ENCODE data around the gene SESN1. TPM values are rescaled to one million over a fixed set of nuclear protein-coding genes. Genes with fewer than 3 reads are reported as not detected.
"Not testable (repeated sequence)": the region's sequence is repeated elsewhere in the genome, so short reads cannot be mapped to it uniquely, and the experiment has no call there.

The SESN1 gene
- polyA plus RNA-seq (2012; ENCODE audit: missing spikeins) = 8.2 TPM

DNA sequence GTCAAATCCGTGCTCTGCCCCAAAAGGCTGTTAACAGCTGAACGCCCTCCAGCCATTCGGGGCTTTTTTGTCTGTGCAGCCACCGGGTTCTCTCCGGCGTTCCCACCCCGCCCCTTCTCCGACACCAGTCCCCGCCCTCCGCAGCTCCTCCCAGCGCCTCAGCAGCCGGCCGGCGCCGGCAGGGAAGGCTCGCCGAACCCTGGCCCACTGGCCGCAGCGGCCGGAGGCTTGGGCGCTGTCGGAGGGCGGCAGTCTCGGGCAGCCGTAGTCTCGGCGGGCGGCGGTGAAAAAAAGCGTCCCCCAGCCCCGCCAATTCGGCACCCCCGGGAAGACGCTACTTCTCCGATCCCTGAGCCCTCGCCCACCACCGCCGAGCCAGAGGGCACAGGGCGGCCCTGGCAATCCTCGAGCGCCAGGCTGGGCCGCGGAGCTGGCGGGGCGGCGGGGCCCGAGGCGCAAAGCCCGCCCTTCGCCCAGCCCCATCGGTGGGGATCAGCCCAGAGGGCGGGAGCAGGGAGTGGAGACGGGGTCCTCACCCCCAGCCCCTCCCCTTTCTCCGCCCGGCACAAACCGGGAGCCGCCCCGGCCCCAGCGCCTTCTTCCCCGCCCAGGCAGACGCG, at the start of gene SESN1:
TSS of gene SESN1 (minus strand) at position 431 of the 620 bp plus-strand sequence. CDS start 773 bp downstream, outside the sequence.
- peak; percentile 87 for FAIRE-seq
- peak; percentile 69 for DNase-seq (ENCODE audit: insufficient read length)
- TF ChIP-seq POLR2AphosphoS5 (IDR thresholded peaks at IDR 0.05; ENCODE audit: low read depth, low read length) (no peak), TAF1 (IDR thresholded peaks at IDR 0.05; ENCODE audit: borderline replicate concordance, low read depth, low read length) (no peak), POLR2A (IDR thresholded peaks at IDR 0.05; ENCODE audit: low read depth, low read length) (peak; percentile 49; the same call in 1 of the 2 replicates)

DNA sequence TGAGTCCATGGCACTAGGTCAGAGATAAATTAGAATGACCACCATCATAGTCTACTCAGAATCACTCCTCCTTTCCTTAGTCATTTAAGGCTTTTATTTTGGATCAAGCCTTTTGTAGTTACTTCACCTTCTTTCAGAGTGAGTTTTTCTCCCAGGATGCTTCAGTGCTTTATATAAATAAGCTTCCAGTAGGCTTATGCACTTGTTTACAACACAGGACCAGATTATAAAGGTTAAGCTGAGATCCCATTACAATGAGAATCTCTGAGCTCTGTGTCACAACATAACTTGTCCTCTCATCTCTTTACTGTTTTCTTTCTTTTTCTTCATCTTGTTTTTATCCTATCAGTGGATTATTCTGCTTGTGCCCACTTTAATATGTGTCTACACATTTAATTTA, 48.5 kb upstream of the SESN1 start:
- FAIRE-seq = no peak
- no peak for TF ChIP-seq POLR2AphosphoS5 (IDR thresholded peaks at IDR 0.05; ENCODE audit: low read depth, low read length)
- no peak for TF ChIP-seq POLR2A (IDR thresholded peaks at IDR 0.05; ENCODE audit: low read depth, low read length)
- no peak for TF ChIP-seq TAF1 (IDR thresholded peaks at IDR 0.05; ENCODE audit: borderline replicate concordance, low read depth, low read length)
- DNase-seq (ENCODE audit: insufficient read length) = no peak

DNA sequence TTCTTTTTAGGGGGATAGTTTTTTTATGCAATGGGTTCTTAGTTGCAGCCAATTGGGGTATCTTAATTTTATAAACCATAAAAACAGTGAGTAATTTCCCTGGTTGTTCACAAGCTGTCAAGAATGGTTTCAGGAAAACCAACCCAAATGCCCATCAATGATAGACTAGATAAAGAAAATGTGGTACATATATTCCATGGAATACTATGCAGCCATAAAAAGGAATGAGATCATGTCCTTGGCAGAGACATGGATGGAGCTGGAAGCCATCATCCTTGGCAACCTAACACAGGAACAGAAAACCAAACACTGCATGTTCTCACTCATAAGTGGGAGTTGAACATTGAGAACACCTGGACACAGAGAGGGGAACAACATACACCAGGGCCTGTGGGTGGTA, 47.4 kb upstream of the SESN1 start:
- not testable (repeated sequence) for DNase-seq (ENCODE audit: insufficient read length); FAIRE-seq

DNA sequence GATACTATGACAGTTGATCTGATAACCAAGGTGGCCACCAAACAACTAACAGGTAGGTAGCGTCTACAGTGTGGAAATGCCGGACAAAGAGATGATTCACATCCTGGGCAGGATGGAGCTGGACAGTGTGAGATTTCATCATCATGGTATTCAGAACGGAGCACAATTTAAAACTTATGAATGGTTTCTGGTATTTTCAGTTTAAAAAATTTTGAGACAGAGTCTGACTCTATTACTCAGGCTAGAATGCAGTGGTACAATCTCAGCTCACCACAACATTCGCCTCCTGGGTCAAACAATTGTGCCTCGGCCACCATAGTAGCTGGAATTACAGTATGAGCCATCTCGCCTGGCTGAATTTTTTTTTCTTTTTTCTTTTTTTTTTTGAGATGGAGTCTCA, 44.5 kb upstream of the SESN1 start:
- DNase-seq (ENCODE audit: insufficient read length) (no peak), FAIRE-seq (no peak)
- TF ChIP-seq POLR2A (IDR thresholded peaks at IDR 0.05; ENCODE audit: low read depth, low read length) (no peak), POLR2AphosphoS5 (IDR thresholded peaks at IDR 0.05; ENCODE audit: low read depth, low read length) (no peak), TAF1 (IDR thresholded peaks at IDR 0.05; ENCODE audit: borderline replicate concordance, low read depth, low read length) (no peak)

DNA sequence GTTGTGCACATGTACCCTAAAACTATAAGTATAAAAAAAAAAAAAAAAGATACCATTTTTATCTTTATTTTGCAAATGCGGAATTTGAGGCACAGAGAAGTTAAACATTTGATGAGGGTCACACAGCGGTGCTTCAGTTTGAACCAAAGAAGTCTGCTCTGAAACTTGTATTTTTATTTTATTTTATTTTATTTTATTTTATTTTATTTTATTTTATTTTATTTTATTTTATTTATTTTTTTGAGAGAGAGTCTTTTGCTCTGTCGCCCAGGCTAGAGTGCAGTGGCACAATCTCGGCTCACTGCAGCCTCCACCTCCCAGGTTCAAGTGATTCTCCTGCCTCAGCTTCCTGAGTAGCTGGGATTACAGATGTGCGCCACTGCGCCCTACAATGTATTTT, 41.9 kb upstream of the SESN1 start:
- not testable (repeated sequence) for FAIRE-seq; DNase-seq (ENCODE audit: insufficient read length)

DNA sequence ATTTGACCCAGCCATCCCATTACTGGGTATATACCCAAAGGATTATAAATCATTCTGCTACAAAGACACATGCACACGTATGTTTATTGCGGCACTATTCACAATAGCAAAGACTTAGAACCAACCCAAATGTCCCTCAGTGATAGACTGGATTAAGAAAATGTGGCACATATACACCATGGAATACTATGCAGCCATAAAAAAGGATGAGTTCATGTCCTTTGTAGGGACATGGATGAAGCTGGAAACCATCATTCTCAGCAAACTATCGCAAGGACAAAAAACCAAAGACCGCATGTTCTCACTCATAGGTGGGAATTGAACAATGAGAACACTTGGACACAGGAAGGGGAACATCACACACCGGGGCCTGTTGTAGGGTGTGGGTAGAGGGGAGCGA, 41.4 kb upstream of the SESN1 start:
- not testable (repeated sequence) for DNase-seq (ENCODE audit: insufficient read length); FAIRE-seq

DNA sequence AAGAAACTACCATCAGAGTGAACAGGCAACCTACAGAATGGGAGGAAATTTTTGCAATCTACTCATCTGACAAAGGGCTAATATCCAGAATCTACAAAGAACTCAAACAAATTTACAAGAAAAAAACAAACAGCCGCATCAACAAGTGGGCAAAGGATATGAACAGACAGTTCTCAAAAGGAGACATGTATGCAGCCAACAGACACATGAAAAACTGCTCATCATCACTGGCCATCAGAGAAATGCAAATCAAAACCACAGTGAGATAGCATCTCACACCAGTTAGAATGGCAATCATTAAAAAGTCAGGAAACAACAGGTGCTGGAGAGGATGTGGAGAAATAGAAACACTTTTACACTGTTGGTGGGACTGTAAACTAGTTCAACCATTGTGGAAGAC, 41.0 kb upstream of the SESN1 start:
- not testable (repeated sequence) for FAIRE-seq

DNA sequence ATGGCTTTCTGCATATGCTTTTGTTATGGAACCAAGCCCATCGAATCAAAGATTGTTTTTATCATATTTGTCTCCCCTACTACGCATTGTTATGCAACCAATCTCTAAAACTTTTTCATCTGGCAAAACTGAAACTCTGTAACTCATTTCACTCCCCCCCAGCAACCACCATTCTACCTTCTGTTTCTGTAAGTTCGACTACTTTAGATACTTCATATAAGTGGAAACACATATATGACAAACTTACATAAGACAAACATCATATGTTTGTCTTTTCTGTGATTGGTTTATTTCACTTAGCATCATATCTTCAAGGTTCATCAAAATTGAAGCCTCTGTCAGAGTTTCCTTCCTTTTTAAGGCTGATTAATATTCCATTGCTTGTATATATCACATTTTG, 35.4 kb upstream of the SESN1 start:
- FAIRE-seq = no peak
- TF ChIP-seq TAF1 (IDR thresholded peaks at IDR 0.05; ENCODE audit: borderline replicate concordance, low read depth, low read length) = no peak
- TF ChIP-seq POLR2A (IDR thresholded peaks at IDR 0.05; ENCODE audit: low read depth, low read length) = no peak
- no peak for TF ChIP-seq POLR2AphosphoS5 (IDR thresholded peaks at IDR 0.05; ENCODE audit: low read depth, low read length)
- DNase-seq (ENCODE audit: insufficient read length) = no peak

More for the DNA sequence above, 41.0 kb upstream of the SESN1 start:
- not testable (repeated sequence) for DNase-seq (ENCODE audit: insufficient read length)

DNA sequence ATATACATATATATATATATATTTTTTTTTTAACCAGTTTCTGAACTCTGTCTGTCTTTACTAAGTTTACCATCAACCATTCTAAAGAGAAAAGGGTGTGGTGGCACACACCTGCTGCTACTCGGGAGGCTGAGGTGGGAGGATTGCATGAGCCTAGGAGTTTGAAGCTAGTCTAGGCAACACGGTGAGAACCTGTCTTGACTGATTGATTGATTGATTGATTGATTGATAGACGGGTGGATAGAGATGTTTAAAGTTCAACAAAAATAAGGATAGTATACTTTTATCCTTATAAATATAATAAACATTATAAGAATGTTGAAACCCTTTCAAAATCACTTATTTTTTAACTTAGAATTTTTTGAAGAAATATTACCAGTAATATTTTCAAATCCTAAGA, 30.9 kb upstream of the SESN1 start:
- TF ChIP-seq POLR2A (IDR thresholded peaks at IDR 0.05; ENCODE audit: low read depth, low read length) (no peak), TAF1 (IDR thresholded peaks at IDR 0.05; ENCODE audit: borderline replicate concordance, low read depth, low read length) (no peak), POLR2AphosphoS5 (IDR thresholded peaks at IDR 0.05; ENCODE audit: low read depth, low read length) (no peak)
- no peak for DNase-seq (ENCODE audit: insufficient read length)
- FAIRE-seq = no peak

DNA sequence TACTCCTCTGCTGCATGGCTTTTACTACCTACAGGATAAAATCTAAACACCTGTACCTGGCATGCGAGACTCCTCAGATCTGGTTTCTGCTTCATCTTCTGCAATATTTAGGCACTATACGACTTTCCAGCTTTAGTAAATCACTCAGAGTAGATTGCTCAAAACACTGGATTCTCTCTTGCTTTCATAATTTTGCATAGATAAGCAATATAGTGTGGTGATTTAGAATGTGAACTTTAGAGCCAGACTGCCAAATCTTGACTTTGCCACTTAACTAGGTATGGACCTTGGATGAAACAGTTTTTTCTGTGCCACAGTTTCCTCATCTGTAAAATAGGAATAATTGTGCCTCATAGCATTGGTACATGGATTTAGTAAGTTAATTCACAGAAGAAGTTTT, 29.6 kb upstream of the SESN1 start:
- TF ChIP-seq TAF1 (IDR thresholded peaks at IDR 0.05; ENCODE audit: borderline replicate concordance, low read depth, low read length) = no peak
- TF ChIP-seq POLR2AphosphoS5 (IDR thresholded peaks at IDR 0.05; ENCODE audit: low read depth, low read length) = no peak
- TF ChIP-seq POLR2A (IDR thresholded peaks at IDR 0.05; ENCODE audit: low read depth, low read length) = no peak
- FAIRE-seq (no peak), DNase-seq (ENCODE audit: insufficient read length) (no peak)

DNA sequence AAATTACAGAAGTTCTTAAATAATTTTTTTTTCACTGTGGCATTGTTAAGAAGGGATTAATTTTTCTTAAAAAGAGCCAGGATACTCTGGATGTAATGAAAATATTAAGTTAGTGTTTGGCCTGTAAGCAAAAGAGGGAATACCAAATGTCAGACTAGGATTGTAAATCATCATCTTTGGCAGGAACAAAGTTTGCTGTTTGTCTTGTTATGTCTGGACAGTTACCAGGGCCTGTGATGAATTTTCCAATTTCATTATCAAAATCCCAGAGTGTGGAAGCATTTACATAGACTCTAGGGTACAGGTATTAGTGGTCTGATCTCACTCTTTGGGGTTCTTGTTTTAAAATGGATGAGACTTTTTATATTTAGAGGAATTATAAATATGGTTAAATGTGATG, 26.8 kb upstream of the SESN1 start:
- DNase-seq (ENCODE audit: insufficient read length) (no peak), FAIRE-seq (no peak)
- no peak for TF ChIP-seq POLR2AphosphoS5 (IDR thresholded peaks at IDR 0.05; ENCODE audit: low read depth, low read length)
- TF ChIP-seq POLR2A (IDR thresholded peaks at IDR 0.05; ENCODE audit: low read depth, low read length) = no peak
- TF ChIP-seq TAF1 (IDR thresholded peaks at IDR 0.05; ENCODE audit: borderline replicate concordance, low read depth, low read length) = no peak

DNA sequence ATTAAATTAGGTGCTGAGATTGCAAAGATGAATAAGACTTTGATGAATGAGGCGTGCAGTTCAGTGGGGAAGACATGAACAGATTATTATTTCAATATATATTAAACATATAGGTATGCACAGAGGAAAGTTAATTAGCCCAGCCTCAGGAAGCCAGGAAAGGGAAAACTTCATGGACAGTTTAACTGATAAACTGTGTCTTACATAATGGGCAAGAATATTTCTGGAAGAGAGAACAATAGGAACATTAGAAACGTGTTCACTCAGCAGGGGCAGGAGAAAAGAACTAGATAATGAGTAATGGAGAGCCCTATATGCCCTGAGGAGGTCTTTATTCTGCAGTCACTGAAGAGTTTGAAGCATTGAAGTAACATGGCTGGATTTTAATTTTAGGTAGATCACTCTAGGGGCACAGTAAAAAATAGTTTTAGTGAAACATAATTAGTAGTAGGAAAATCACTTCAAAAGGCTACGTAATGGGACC, 24.3 kb upstream of the SESN1 start:
- TF ChIP-seq POLR2A (IDR thresholded peaks at IDR 0.05; ENCODE audit: low read depth, low read length) (no peak), TAF1 (IDR thresholded peaks at IDR 0.05; ENCODE audit: borderline replicate concordance, low read depth, low read length) (no peak), POLR2AphosphoS5 (IDR thresholded peaks at IDR 0.05; ENCODE audit: low read depth, low read length) (no peak)
- no peak for DNase-seq (ENCODE audit: insufficient read length)
- no peak for FAIRE-seq

DNA sequence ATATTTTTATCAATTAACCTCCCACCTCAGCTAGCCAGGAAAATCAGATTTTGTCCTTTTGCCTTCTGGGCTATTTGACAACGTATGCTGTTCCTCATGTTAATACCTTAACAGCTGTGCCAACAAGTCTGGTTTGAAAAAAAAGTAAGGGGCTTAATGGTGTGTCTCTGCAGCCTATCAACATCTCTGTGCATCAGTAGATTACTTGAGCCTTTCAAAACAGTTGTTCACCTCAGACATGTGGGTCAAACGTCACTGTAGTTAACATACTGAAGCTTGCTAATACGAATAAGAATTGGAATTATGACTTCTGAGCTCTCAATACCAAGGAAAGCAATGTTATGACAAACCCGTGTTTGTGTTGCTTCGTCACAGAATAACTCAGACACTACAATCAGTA, 23.7 kb upstream of the SESN1 start:
- TF ChIP-seq TAF1 (IDR thresholded peaks at IDR 0.05; ENCODE audit: borderline replicate concordance, low read depth, low read length) (no peak), POLR2A (IDR thresholded peaks at IDR 0.05; ENCODE audit: low read depth, low read length) (no peak), POLR2AphosphoS5 (IDR thresholded peaks at IDR 0.05; ENCODE audit: low read depth, low read length) (no peak)
- FAIRE-seq = no peak
- no peak for DNase-seq (ENCODE audit: insufficient read length)

All from GM12892 (cell line).